Fibroblast of upper back skin (primary cell): ENCODE results near the gene HPX.

Experiments used
- DNase-seq: peaks from one replicate; pipeline ENCODE4 v3.0.0-alpha.2; 2013

HPX gene

GRCh38 chr11:6388748-6389147, 52.0 kb downstream of the HPX start:
- DNase-seq: no peak

GRCh38 chr11:6387811-6388599, 52.8 kb downstream of the HPX start:
- no peak for DNase-seq

DNA sequence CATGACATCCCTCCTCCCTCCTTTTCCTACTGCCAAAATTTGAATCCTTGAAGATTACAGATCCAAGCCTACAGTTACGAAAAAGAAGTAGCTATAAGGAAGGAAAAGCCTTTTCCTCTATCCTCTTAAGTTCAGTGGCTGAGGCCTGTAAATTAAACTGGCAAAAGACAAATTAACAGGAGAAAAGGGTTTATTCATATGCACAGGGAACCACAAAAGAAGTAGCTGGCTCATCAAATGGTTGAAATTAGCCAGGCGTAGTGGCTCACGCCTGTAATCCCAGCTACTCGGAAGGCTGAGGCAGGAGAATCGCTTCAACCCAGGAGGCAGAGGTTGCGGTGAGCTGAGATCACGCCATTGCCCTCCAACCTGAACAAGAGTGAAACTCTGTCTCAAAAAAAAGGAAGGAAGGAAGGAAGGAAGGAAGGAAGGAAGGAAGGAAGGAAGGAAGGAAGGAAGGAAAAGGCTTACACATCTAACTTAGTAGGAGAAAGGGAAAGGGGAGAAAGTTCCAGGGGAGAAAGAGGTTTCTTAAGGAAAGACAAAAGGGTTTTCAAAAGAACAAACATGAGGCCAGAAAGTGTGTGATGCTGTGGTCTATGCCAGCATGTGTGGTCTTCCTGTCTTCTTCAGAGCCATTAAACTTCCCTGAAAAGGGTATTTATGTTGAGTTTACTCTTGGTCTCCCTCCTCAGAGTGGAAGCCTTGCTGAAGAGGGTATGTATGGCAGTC, 55.6 kb downstream of the HPX start:
- DNase-seq: no peak
